NB4 (cell line): Measurements from ENCODE around the gene DDX11.
"Not testable (repeated sequence)": the region's sequence is repeated elsewhere in the genome, so short reads cannot be mapped to it uniquely, and the experiment has no call there.

Source experiments
- POLR2A ChIP-seq: IDR thresholded peaks from 2 replicates; pipeline ENCODE4 v1.6.1; 2011; ENCODE audit warnings: mild to moderate bottlenecking; ENCODE audit not compliant: insufficient read length; ENCODE audit errors: extremely low read depth
- TF ChIP-seq, protein P1 (sequence below): IDR thresholded peaks from one replicate; pipeline ENCODE4 v1.5.1; 2012; ENCODE audit warnings: low read depth, low read length

GRCh38 chr12:31145296-31145695 is 71.6 kb downstream of the DDX11 start:
- TF ChIP-seq, protein P1, sequence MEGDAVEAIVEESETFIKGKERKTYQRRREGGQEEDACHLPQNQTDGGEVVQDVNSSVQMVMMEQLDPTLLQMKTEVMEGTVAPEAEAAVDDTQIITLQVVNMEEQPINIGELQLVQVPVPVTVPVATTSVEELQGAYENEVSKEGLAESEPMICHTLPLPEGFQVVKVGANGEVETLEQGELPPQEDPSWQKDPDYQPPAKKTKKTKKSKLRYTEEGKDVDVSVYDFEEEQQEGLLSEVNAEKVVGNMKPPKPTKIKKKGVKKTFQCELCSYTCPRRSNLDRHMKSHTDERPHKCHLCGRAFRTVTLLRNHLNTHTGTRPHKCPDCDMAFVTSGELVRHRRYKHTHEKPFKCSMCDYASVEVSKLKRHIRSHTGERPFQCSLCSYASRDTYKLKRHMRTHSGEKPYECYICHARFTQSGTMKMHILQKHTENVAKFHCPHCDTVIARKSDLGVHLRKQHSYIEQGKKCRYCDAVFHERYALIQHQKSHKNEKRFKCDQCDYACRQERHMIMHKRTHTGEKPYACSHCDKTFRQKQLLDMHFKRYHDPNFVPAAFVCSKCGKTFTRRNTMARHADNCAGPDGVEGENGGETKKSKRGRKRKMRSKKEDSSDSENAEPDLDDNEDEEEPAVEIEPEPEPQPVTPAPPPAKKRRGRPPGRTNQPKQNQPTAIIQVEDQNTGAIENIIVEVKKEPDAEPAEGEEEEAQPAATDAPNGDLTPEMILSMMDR = not testable (repeated sequence)
- not testable (repeated sequence) for TF ChIP-seq POLR2A
